CD14-positive monocyte (primary cell): ENCODE measurements around the gene ARID1B. TPM values are rescaled to one million over a fixed set of nuclear protein-coding genes. Genes with fewer than 3 reads are reported as not detected.

Source experiments
- DNase-seq, 3 donors: peaks; one replicate each; pipeline ENCODE4 v3.0.0-alpha.2; 2011 to 2022
- H2AFZ ChIP-seq: 2 replicates; pipeline ENCODE4 v1.6.0; 2012; ENCODE audit warnings: mild to moderate bottlenecking, low read depth, low read length, inconsistent platforms; ENCODE audit not compliant: insufficient read depth, poor library complexity, severe bottlenecking
- H3K27ac ChIP-seq, 2 donors: 1 replicate in 1 of 2; 2 replicates in 1 of 2; pipeline ENCODE4 v1.5.1; 2012 to 2013; ENCODE audit warnings: low read length in 2 of 2, control low read depth in 1 of 2, inconsistent platforms in 1 of 2, low read depth in 1 of 2, mild to moderate bottlenecking in 1 of 2
- H3K27me3 ChIP-seq, 2 donors: one replicate each; pipeline versions ENCODE4 v1.6.0 to v1.6.1; 2011 to 2013; ENCODE audit warnings: low read length in 2 of 2; ENCODE audit not compliant: control insufficient read depth in 2 of 2, insufficient read depth in 2 of 2
- H3K36me3 ChIP-seq, 2 donors: replicated peaks in 1 of 2; 1 replicate in 1 of 2; 2 replicates in 1 of 2; pipeline versions ENCODE4 v1.5.1 to v1.6.1; 2012 to 2013; ENCODE audit warnings: low read length in 2 of 2, control low read depth in 1 of 2, inconsistent platforms in 1 of 2, mild to moderate bottlenecking in 1 of 2; ENCODE audit not compliant: insufficient read depth in 2 of 2, control insufficient read depth in 1 of 2
- H3K4me1 ChIP-seq, 2 donors: 1 replicate in 1 of 2; 2 replicates in 1 of 2; pipeline versions ENCODE4 v1.5.1 to v1.6.1; 2012 to 2013; ENCODE audit warnings: low read length in 2 of 2, control low read depth in 1 of 2, inconsistent platforms in 1 of 2, mild to moderate bottlenecking in 1 of 2, moderate library complexity in 1 of 2; ENCODE audit not compliant: insufficient read depth in 2 of 2, control insufficient read depth in 1 of 2
- H3K4me2 ChIP-seq: replicated peaks from 2 replicates; pipeline ENCODE3; 2012; ENCODE audit warnings: low read length, moderate library complexity, mild to moderate bottlenecking; ENCODE audit not compliant: poor library complexity, severe bottlenecking; ENCODE audit errors: extremely low read depth
- H3K4me3 ChIP-seq, 3 experiments: fragments of 200-600 bp in 1 of 3; sonication (generic) in 1 of 3; replicated peaks in 1 of 3; 1 replicate in 2 of 3; 2 replicates in 1 of 3; pipeline ENCODE4 v1.5.1; 2011 to 2013; ENCODE audit warnings: low read length in 3 of 3, mild to moderate bottlenecking in 3 of 3, control low read depth in 2 of 3, low read depth in 2 of 3, inconsistent platforms in 1 of 3, moderate library complexity in 1 of 3
- H3K79me2 ChIP-seq: 2 replicates; pipeline ENCODE4 v1.6.0; 2012; ENCODE audit warnings: mild to moderate bottlenecking, control low read depth, inconsistent platforms, low read length, moderate library complexity; ENCODE audit not compliant: insufficient read depth
- H3K9ac ChIP-seq: 2 replicates; pipeline ENCODE4 v1.6.0; 2017; ENCODE audit warnings: low read length, mild to moderate bottlenecking; ENCODE audit not compliant: insufficient read depth, poor library complexity, severe bottlenecking
- H3K9me3 ChIP-seq, 2 donors: replicated peaks in 1 of 2; 1 replicate in 1 of 2; 2 replicates in 1 of 2; pipeline versions ENCODE4 v1.5.1 to v1.6.1; 2012 to 2013; ENCODE audit warnings: low read length in 2 of 2, control low read depth in 1 of 2; ENCODE audit not compliant: control insufficient read depth in 1 of 2, insufficient read depth in 1 of 2
- H4K20me1 ChIP-seq: 2 replicates; pipeline ENCODE4 v1.6.0; 2012; ENCODE audit warnings: mild to moderate bottlenecking, low read length, control low read depth, moderate library complexity; ENCODE audit not compliant: insufficient read depth
- H3K27ac Mint-ChIP-seq, 7 donors: one replicate each; pipeline ENCODE4 v1.8.0; 2020; ENCODE audit warnings: mild to moderate bottlenecking in 7 of 7, mixed read lengths in 7 of 7, moderate library complexity in 6 of 7, inconsistent platforms in 2 of 7
- H3K27me3 Mint-ChIP-seq, 3 donors: one replicate each; pipeline ENCODE4 v1.8.0; 2021 to 2022; ENCODE audit warnings: low read depth in 3 of 3, mild to moderate bottlenecking in 3 of 3, mixed read lengths in 3 of 3, moderate library complexity in 3 of 3, inconsistent platforms in 1 of 3
- H3K36me3 Mint-ChIP-seq, 2 donors: one replicate each; pipeline ENCODE4 v1.8.0; 2020; ENCODE audit warnings: mixed read lengths in 2 of 2, inconsistent platforms in 1 of 2, mild to moderate bottlenecking in 1 of 2
- H3K4me1 Mint-ChIP-seq: one replicate; pipeline ENCODE4 v1.8.0; 2020; ENCODE audit warnings: mild to moderate bottlenecking, mixed read lengths
- H3K4me3 Mint-ChIP-seq, 2 donors: one replicate each; pipeline ENCODE4 v1.8.0; 2020; ENCODE audit warnings: mild to moderate bottlenecking in 2 of 2, mixed read lengths in 2 of 2, moderate library complexity in 1 of 2
- H3K9me3 Mint-ChIP-seq, 7 donors: one replicate each; pipeline ENCODE4 v1.8.0; 2020 to 2022; ENCODE audit warnings: mixed read lengths in 7 of 7, mild to moderate bottlenecking in 6 of 7, moderate library complexity in 6 of 7, inconsistent platforms in 2 of 7
- WGBS: methylation state at CpG from one replicate; pipeline ENCODE4 v1.1.5; 2013; ENCODE audit warnings: missing lambda C conversion rate; ENCODE audit not compliant: insufficient coverage; 5-methylcytosine and 5-hydroxymethylcytosine counted together
- intact Hi-C, 2 donors: fragments of 100-400 bp; cut with micrococcal nuclease; formaldehyde crosslinking; loops; one replicate each; pipeline versions ENCODE4 v1.15.0 to v1.15.1; 2023
- polyA plus RNA-seq, 3 donors: library from polyadenylated mRNA; depleted of rRNA in 1 of 3; unstranded in 2 of 3; stranded (reverse) in 1 of 3; fragments of 300-500 nt in 2 of 3; fragments of >200 nt in 1 of 3; fragmentation: Illumina TruSeq in 2 of 3; gene quantifications; 1 replicate in 2 of 3; 2 replicates in 1 of 3; pipeline ENCODE4 v1.2.3, GENCODE V29; 2012 to 2021
- TF ChIP-seq, protein P1 (sequence below): fragments of 200-600 bp; IDR thresholded peaks from one replicate; pipeline ENCODE4 v1.8.0; 2022; ENCODE audit warnings: antibody characterized with exemption, mild to moderate bottlenecking

Gene ARID1B
- polyA plus RNA-seq, 3 donors, result 3.2 to 22.1 (median 3.8) TPM

DNA sequence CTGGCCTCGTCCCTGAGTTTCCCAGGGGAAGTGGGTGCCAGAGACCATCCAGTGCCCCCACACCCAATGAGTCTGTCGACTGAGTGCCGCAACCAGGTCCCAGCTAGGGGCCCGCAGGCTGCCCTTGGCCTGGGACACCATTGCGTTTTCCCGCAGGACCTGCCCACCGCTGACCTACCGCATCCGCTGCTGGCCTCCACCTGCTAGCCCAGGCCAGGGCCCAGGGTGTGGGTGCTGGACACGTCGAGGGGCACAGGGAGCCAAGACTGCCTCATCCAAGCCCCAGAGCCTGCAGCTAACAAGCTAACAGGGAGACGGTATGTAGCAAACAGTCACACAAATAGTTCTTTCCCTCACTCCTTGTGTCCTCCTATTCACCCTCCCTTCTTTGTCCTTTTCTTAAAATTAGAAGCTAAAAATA is 448.4 kb downstream of the ARID1B start:
- no peak overlapping the region for H3K4me3 Mint-ChIP-seq
- DNase-seq, result no peak
- H3K27me3 ChIP-seq, result peaks cover 0 to 6% of the 10 kb centered on the region in 2 donors
- 91% methylated on average over 11 of the region's 12 CpGs for WGBS
- H3K9me3 ChIP-seq, result no peaks in the 10 kb centered on the region
- intact Hi-C loops, result no loop called here
- H3K36me3 Mint-ChIP-seq, result peaks cover 0 to 8% of the 10 kb centered on the region in 2 donors
- no peaks in the 10 kb centered on the region for H3K36me3 ChIP-seq
- H3K9ac ChIP-seq, result no peak overlapping the region
- no peak overlapping the region for H2AFZ ChIP-seq
- TF ChIP-seq, protein P1, sequence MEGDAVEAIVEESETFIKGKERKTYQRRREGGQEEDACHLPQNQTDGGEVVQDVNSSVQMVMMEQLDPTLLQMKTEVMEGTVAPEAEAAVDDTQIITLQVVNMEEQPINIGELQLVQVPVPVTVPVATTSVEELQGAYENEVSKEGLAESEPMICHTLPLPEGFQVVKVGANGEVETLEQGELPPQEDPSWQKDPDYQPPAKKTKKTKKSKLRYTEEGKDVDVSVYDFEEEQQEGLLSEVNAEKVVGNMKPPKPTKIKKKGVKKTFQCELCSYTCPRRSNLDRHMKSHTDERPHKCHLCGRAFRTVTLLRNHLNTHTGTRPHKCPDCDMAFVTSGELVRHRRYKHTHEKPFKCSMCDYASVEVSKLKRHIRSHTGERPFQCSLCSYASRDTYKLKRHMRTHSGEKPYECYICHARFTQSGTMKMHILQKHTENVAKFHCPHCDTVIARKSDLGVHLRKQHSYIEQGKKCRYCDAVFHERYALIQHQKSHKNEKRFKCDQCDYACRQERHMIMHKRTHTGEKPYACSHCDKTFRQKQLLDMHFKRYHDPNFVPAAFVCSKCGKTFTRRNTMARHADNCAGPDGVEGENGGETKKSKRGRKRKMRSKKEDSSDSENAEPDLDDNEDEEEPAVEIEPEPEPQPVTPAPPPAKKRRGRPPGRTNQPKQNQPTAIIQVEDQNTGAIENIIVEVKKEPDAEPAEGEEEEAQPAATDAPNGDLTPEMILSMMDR, result no peak
- H3K27me3 Mint-ChIP-seq, result peaks cover 28 to 37% (median 31%) of the 10 kb centered on the region in 3 donors
- H4K20me1 ChIP-seq, result no peaks in the 10 kb centered on the region
- H3K79me2 ChIP-seq, result no peaks in the 10 kb centered on the region
- peaks cover 21 to 28% of the 10 kb centered on the region in 2 donors for H3K4me1 ChIP-seq
- H3K4me2 ChIP-seq, result no peak overlapping the region
- no peak overlapping the region for H3K27ac Mint-ChIP-seq
- no peak overlapping the region for H3K4me3 ChIP-seq
- peaks cover 0 to 3% (median 0%) of the 10 kb centered on the region in 7 donors for H3K9me3 Mint-ChIP-seq
- no peak overlapping the region for H3K27ac ChIP-seq
- H3K4me1 Mint-ChIP-seq, result peaks cover 27% of the 10 kb centered on the region

DNA sequence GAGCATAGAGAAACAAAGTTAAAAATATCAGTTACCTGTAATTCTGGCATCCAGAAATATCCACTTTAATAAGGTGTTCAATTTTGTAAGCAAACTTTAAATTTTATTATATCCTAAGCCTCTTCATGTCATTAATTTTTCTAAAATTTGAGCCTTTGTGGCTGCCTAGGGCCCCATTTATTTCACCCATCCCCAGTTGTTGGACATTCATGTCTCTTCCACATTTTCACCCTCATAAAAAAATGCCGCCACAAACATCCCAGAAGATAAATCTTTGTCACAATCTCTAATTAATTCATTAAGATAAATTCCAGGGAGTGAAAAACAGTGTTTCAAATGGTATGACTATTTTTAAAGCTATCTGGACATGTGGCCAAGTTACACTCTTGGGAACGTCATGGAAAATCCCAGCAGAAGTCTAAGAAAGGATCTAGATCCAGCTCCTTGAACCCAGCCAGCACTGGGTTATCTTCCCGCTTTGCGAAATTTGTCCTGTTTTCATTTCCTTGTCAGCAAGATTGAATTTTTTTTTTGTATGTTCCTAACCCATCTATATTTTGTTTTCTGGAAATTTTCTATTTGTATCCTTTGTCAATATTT is 448.9 kb downstream of the ARID1B start:
- DNase-seq, result no peak
- Histone ChIP-seq H3K36me3 (no peaks in the 10 kb centered on the region), H3K4me2 (no peak overlapping the region), H3K9me3 (no peaks in the 10 kb centered on the region), H3K27ac (no peak overlapping the region), H3K79me2 (no peaks in the 10 kb centered on the region), H4K20me1 (no peaks in the 10 kb centered on the region), H3K9ac (no peak overlapping the region), H3K27me3 (peaks cover 0 to 6% of the 10 kb centered on the region in 2 donors), H3K4me1 (peaks cover 21 to 24% of the 10 kb centered on the region in 2 donors), H2AFZ (no peak overlapping the region), H3K4me3 (no peak overlapping the region)
- Mint-ChIP-seq H3K4me1 (peaks cover 23% of the 10 kb centered on the region), H3K4me3 (no peak overlapping the region), H3K27ac (no peak overlapping the region), H3K9me3 (peaks cover 0 to 3% (median 0%) of the 10 kb centered on the region in 7 donors), H3K27me3 (peaks cover 28 to 37% (median 31%) of the 10 kb centered on the region in 3 donors), H3K36me3 (peaks cover 0 to 8% of the 10 kb centered on the region in 2 donors)
- TF ChIP-seq, protein P1, result no peak
- intact Hi-C loops, result no loop called here
- 100% methylated on average over 1 of the region's 4 CpGs for WGBS
